GM23248 (cell line): ENCODE measurements around the gene H1-8. TPM values are rescaled to one million over a fixed set of nuclear protein-coding genes. Genes with fewer than 3 reads are reported as not detected.

ENCODE experiments used
- DNase-seq: peaks from one replicate; pipeline ENCODE4 v3.0.0-alpha.2; 2015
- H2AFZ ChIP-seq: fragments of 200-600 bp; sonication (generic); 2 replicates; pipeline ENCODE4 v1.6.1; 2016; ENCODE audit warnings: antibody characterized with exemption
- H3F3A ChIP-seq: fragments of 200-600 bp; sonication (generic); 2 replicates; pipeline ENCODE4 v1.6.1; 2016; ENCODE audit warnings: mild to moderate bottlenecking, antibody characterized with exemption, mixed run types; ENCODE audit not compliant: insufficient read depth
- H3K27ac ChIP-seq: fragments of 200-600 bp; sonication (generic); 2 replicates; pipeline ENCODE4 v1.5.1; 2016; ENCODE audit warnings: mild to moderate bottlenecking
- H3K27me3 ChIP-seq: fragments of 200-600 bp; sonication (generic); replicated peaks from 2 replicates; pipeline ENCODE4 v1.6.1; 2016; ENCODE audit warnings: mild to moderate bottlenecking; ENCODE audit not compliant: insufficient read depth
- H3K36me3 ChIP-seq: fragments of 200-600 bp; sonication (generic); 2 replicates; pipeline ENCODE4 v1.6.1; 2016; ENCODE audit warnings: low read depth, mild to moderate bottlenecking
- H3K4me1 ChIP-seq: fragments of 200-600 bp; sonication (generic); 2 replicates; pipeline ENCODE4 v1.6.1; 2016; ENCODE audit warnings: mild to moderate bottlenecking; ENCODE audit not compliant: insufficient read depth
- H3K4me2 ChIP-seq: fragments of 200-600 bp; sonication (generic); one replicate; pipeline ENCODE4 v1.6.1; 2016; ENCODE audit warnings: mild to moderate bottlenecking; ENCODE audit not compliant: unreplicated experiment
- H3K4me3 ChIP-seq: fragments of 200-600 bp; sonication (generic); 2 replicates; pipeline ENCODE4 v1.5.1; 2016; ENCODE audit warnings: mild to moderate bottlenecking
- H3K79me2 ChIP-seq: fragments of 200-600 bp; sonication (generic); 2 replicates; pipeline ENCODE4 v1.6.1; 2016; ENCODE audit warnings: mild to moderate bottlenecking; ENCODE audit not compliant: insufficient read depth
- H3K9ac ChIP-seq: fragments of 200-600 bp; sonication (generic); 2 replicates; pipeline ENCODE4 v1.6.1; 2016; ENCODE audit warnings: mild to moderate bottlenecking
- H3K9me2 ChIP-seq: fragments of 200-600 bp; sonication (generic); 2 replicates; pipeline ENCODE4 v1.6.1; 2016; ENCODE audit warnings: mixed run types, mild to moderate bottlenecking, moderate library complexity; ENCODE audit not compliant: insufficient read depth
- H3K9me3 ChIP-seq: fragments of 200-600 bp; sonication (generic); one replicate; pipeline ENCODE4 v1.6.1; 2017; ENCODE audit warnings: low read depth
- H4K20me1 ChIP-seq: fragments of 200-600 bp; sonication (generic); 2 replicates; pipeline ENCODE4 v1.6.0; 2016; ENCODE audit not compliant: insufficient read depth
- EZH2 ChIP-seq: fragments of 200-600 bp; sonication (generic); IDR thresholded peaks from 2 replicates; pipeline ENCODE4 v1.6.1; 2018; ENCODE audit warnings: antibody characterized with exemption, mild to moderate bottlenecking; ENCODE audit not compliant: insufficient read depth, poor library complexity, severe bottlenecking
- EZH2phosphoT487 ChIP-seq: fragments of 200-600 bp; sonication (generic); IDR thresholded peaks from 2 replicates; pipeline ENCODE4 v1.6.1; 2018; ENCODE audit warnings: antibody characterized with exemption, moderate library complexity, mild to moderate bottlenecking, low read depth; ENCODE audit not compliant: insufficient read depth
- WGBS, 2 experiments: methylation state at CpG; one replicate each; pipeline ENCODE4 v1.1.6; 2015 to 2017; ENCODE audit warnings: low lambda C conversion rate in 2 of 2, low coverage in 1 of 2; ENCODE audit errors: missing lambda C conversion rate in 2 of 2; 5-methylcytosine and 5-hydroxymethylcytosine counted together
- in situ Hi-C: fragments of 300-500 bp; cut with MboI; formaldehyde crosslinking; loops from 2 replicates; pipeline ENCODE4 v1.15.0; 2020
- polyA plus RNA-seq: library from polyadenylated mRNA; unstranded; fragments of >200 nt; fragmentation: Nextera tagmentation; extraction: Ambion mirVana; gene quantifications from 2 replicates; pipeline ENCODE4 v1.2.1, GENCODE V29; 2016
- total RNA-seq: library from RNA; depleted of rRNA; stranded (reverse); fragments of >200 nt; shearing (Covaris generic); gene quantifications from 2 replicates; pipeline ENCODE4 v1.2.3, GENCODE V29; 2014

H1-8 gene
- total and polyA plus RNA-seq, 2 experiments from 2014 or later = not detected

DNA sequence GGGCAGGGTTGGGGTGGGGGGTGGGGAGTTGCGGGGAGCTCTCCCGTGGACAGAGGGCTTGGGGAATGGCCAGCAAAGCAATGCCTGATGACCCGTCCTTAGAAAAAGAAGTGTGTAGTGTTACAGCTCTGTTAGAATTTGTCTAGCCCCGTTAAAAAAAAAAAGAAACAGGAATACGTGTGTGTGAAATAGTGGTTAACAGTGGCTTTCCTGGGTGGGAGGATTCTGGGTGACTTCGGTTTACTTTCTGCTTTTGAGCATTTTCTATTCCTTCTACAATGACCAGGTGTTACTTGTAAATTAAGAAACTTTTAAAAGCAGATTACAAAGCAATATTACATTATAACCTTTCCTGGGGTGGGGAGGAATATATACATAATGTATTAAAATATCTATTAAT is 25.0 kb downstream of the H1-8 start:
- no peak for TF ChIP-seq EZH2phosphoT487
- no peaks in the 10 kb centered on the region for H3F3A ChIP-seq
- no peak overlapping the region for H2AFZ ChIP-seq
- no peaks in the 10 kb centered on the region for H3K79me2 ChIP-seq
- H3K27me3 ChIP-seq = no peaks in the 10 kb centered on the region
- H3K4me2 ChIP-seq = no peak overlapping the region
- H3K27ac ChIP-seq = no peak overlapping the region
- no peak overlapping the region for H3K4me3 ChIP-seq
- no peaks in the 10 kb centered on the region for H4K20me1 ChIP-seq
- 64 to 65% methylated on average over 6 of the region's 6 CpGs for WGBS, 2 experiments
- H3K9me3 ChIP-seq = no peaks in the 10 kb centered on the region
- no peak for DNase-seq
- no peak overlapping the region for H3K9ac ChIP-seq
- no peaks in the 10 kb centered on the region; the same call in 1 of the 2 replicates for H3K36me3 ChIP-seq
- in situ Hi-C loops = no loop called here
- no peaks in the 10 kb centered on the region for H3K9me2 ChIP-seq
- H3K4me1 ChIP-seq = no peaks in the 10 kb centered on the region; the same call in 1 of the 2 replicates

DNA sequence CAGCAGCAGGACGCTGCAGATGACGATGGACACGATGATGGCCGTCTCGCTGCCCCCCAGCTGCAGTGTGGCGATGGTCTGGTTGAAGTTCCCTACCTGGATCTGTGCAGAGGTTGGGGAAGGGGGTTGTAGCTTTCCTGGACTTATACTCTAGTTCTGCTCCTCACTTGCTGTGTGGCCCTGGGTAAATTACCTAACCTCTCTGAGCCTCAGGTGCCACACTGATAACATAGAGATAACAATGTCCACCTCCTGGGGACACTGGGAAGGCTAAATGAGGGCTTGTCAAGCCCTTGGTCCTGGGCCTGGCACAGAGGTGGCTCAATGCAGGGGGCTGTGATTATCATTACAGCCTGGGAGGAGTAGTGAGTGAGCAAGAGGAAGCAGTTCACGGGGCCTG is 26.9 kb downstream of the H1-8 start:
- no peaks in the 10 kb centered on the region; the same call in 1 of the 2 replicates for H3K36me3 ChIP-seq
- no peak overlapping the region for H2AFZ ChIP-seq
- in situ Hi-C loops = no loop called here

DNA sequence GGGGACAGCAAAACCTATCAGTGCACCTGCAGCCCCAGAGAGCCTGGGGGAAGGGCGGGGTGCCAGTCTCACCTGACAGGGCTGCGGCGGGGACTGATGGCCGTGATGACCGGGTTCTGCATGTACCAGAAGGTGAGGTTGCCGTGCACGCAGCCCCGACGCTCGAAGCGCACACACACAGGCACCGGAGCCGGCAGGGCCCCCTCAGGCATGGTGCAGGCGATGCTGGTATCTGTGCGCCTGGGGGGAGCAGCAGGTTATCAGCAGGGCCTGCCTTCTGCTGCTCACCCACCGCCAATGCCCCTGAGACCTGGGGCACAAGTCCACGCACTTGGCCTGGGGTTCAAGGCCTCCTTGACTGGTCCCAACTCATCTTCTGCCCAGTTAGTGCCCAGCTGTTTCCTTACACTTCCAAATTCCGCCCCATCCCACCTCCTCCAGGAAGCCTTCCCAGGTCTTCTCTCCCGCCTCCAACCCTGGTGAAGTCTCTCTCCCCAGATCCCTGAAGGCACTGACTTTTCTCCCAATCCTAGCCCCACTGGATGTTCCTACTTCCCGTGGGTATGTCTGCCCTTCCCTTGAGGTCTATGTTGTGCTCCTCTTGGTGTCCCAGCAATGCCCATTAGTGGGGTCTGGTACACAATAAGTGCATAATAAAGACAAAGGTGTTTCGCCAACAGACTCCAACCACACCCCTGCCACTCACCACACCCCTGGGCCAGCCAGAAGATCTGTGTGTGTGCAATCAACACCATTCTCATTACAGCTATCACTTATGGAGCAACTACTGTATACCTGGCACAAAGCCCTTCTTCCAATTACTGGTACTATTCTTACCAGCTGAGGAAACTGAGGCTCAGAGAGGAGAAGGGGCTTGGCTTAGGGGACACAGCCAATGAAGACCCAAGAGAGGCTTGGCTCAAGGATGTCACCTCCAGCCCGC is 28.9 kb downstream of the H1-8 start:
- in situ Hi-C loops = no loop called here
- H3K9me2 ChIP-seq = no peaks in the 10 kb centered on the region

More for the DNA sequence above, 26.9 kb downstream of the H1-8 start:
- H3K27me3 ChIP-seq = no peaks in the 10 kb centered on the region
- H3K9ac ChIP-seq = no peak overlapping the region
- WGBS, 2 experiments = 95 to 97% methylated on average over 7 of the region's 7 CpGs
- TF ChIP-seq EZH2phosphoT487 = no peak
- no peak for TF ChIP-seq EZH2
- H3K4me1 ChIP-seq = no peaks in the 10 kb centered on the region; the same call in 1 of the 2 replicates
- no peak overlapping the region for H3K4me3 ChIP-seq
- no peak overlapping the region for H3K4me2 ChIP-seq
- no peaks in the 10 kb centered on the region for H3F3A ChIP-seq
- no peak overlapping the region for H3K27ac ChIP-seq
- no peak for DNase-seq
- no peaks in the 10 kb centered on the region for H3K9me2 ChIP-seq
- H3K9me3 ChIP-seq = no peaks in the 10 kb centered on the region
- H4K20me1 ChIP-seq = no peaks in the 10 kb centered on the region
- no peaks in the 10 kb centered on the region for H3K79me2 ChIP-seq

GRCh38 chr3:129572603-129573002 is 29.6 kb downstream of the H1-8 start:
- H3K4me3 ChIP-seq = no peak overlapping the region
- no peaks in the 10 kb centered on the region for H3K9me3 ChIP-seq
- no peaks in the 10 kb centered on the region for H3K9me2 ChIP-seq
- H3F3A ChIP-seq = no peaks in the 10 kb centered on the region
- H3K9ac ChIP-seq = no peak overlapping the region
- H3K27me3 ChIP-seq = no peaks in the 10 kb centered on the region
- no peaks in the 10 kb centered on the region; the same call in 1 of the 2 replicates for H3K36me3 ChIP-seq
- H3K4me1 ChIP-seq = no peaks in the 10 kb centered on the region
- in situ Hi-C loops = no loop called here
- 90 to 92% methylated on average over 15 to 16 of the region's 18 CpGs for WGBS, 2 experiments
- no peak overlapping the region for H2AFZ ChIP-seq
- no peaks in the 10 kb centered on the region for H4K20me1 ChIP-seq
- no peak overlapping the region for H3K27ac ChIP-seq
- TF ChIP-seq EZH2phosphoT487 (no peak), EZH2 (no peak)
- no peak overlapping the region for H3K4me2 ChIP-seq
- no peaks in the 10 kb centered on the region for H3K79me2 ChIP-seq
- DNase-seq = no peak

More for the DNA sequence above, 28.9 kb downstream of the H1-8 start:
- no peaks in the 10 kb centered on the region for H3K4me1 ChIP-seq
- H3K36me3 ChIP-seq = no peaks in the 10 kb centered on the region
- H3K9me3 ChIP-seq = no peaks in the 10 kb centered on the region
- H2AFZ ChIP-seq = no peak overlapping the region
- WGBS, 2 experiments = 95% methylated on average over 16 to 22 of the region's 22 CpGs
- no peak overlapping the region for H3K4me3 ChIP-seq
- no peak overlapping the region for H3K9ac ChIP-seq
- no peaks in the 10 kb centered on the region for H3K79me2 ChIP-seq
- no peak overlapping the region for H3K27ac ChIP-seq
- TF ChIP-seq EZH2 (no peak), EZH2phosphoT487 (no peak)
- H3K27me3 ChIP-seq = no peaks in the 10 kb centered on the region
- H4K20me1 ChIP-seq = no peaks in the 10 kb centered on the region
- no peak overlapping the region for H3K4me2 ChIP-seq
- DNase-seq = no peak
- H3F3A ChIP-seq = no peaks in the 10 kb centered on the region
